A549 (cell line): Measurements from ENCODE around the gene UCN.
"Not testable (repeated sequence)": the region's sequence is repeated elsewhere in the genome, so short reads cannot be mapped to it uniquely, and the experiment has no call there.

ENCODE experiments used
- BCL3 ChIP-seq: fragments of >200 bp; sonication (Bioruptor Twin); formaldehyde crosslinking; IDR thresholded peaks from 3 replicates; pipeline ENCODE4 v1.6.1; 2016
- CEBPB ChIP-seq, 2 experiments: fragments of >200 bp in 1 of 2; sonication (Bioruptor Twin) in 1 of 2; formaldehyde crosslinking in 1 of 2; IDR thresholded peaks; 2 replicates each; pipeline ENCODE4 v1.6.1; 2012 to 2016
- CTCF ChIP-seq: fragments of >200 bp; sonication (Bioruptor Twin); formaldehyde crosslinking; IDR thresholded peaks from 3 replicates; pipeline ENCODE4 v1.5.1; 2016
- E2F6 ChIP-seq: IDR thresholded peaks from 2 replicates; pipeline ENCODE4 v1.6.1; 2012; ENCODE audit warnings: low read depth, borderline replicate concordance
- EP300 ChIP-seq, 2 experiments: fragments of >200 bp; sonication (Bioruptor Twin); formaldehyde crosslinking; IDR thresholded peaks; 2 replicates in 1 of 2; 3 replicates in 1 of 2; pipeline ENCODE4 v1.6.1; 2016 to 2017
- HES2 ChIP-seq: fragments of >200 bp; sonication (Bioruptor Twin); formaldehyde crosslinking; IDR thresholded peaks from 2 replicates; pipeline ENCODE4 v1.6.1; 2016
- HMGXB4 ChIP-seq: fragments of 250-450 bp; sonication (Bioruptor Pico); IDR thresholded peaks from 2 replicates; pipeline ENCODE4 v1.5.0; 2021; ENCODE audit warnings: mild to moderate bottlenecking, moderate library complexity, borderline replicate concordance
- NR3C1 ChIP-seq: fragments of >200 bp; sonication (Bioruptor Twin); formaldehyde crosslinking; IDR thresholded peaks from 3 replicates; pipeline ENCODE4 v1.6.1; 2017
- POLR2A ChIP-seq: IDR thresholded peaks from 2 replicates; pipeline ENCODE4 v1.6.1; 2012; ENCODE audit warnings: mild to moderate bottlenecking, low read length
- RFX5 ChIP-seq: fragments of 450-650 bp; IDR thresholded peaks from 2 replicates; pipeline ENCODE4 v1.7.1; 2014; ENCODE audit warnings: antibody characterized with exemption, mild to moderate bottlenecking, moderate library complexity
- TP53 ChIP-seq: fragments of 250-450 bp; sonication (Bioruptor Pico); IDR thresholded peaks from 2 replicates; pipeline ENCODE4 v1.5.0; 2021; ENCODE audit warnings: mild to moderate bottlenecking, moderate library complexity
- USF2 ChIP-seq: fragments of 450-650 bp; IDR thresholded peaks from 2 replicates; pipeline ENCODE4 v1.6.1; 2014; ENCODE audit warnings: antibody characterized with exemption
- ZNF302 ChIP-seq: fragments of 250-450 bp; sonication (Bioruptor Pico); IDR thresholded peaks from 2 replicates; pipeline ENCODE4 v1.9.0; 2021; ENCODE audit warnings: inconsistent platforms, mild to moderate bottlenecking, moderate library complexity

GRCh38 chr2:27319839-27320238, 11.6 kb upstream of the UCN start:
- not testable (repeated sequence) for TF ChIP-seq ZNF302; E2F6; CTCF; POLR2A; RFX5; EP300 (IDR thresholded peaks at IDR 0.05); BCL3; USF2; CEBPB (IDR thresholded peaks at IDR 0.05); NR3C1; HES2; TP53 (CRISPR knock-in tag); HMGXB4 (CRISPR knock-in tag)
